IPS-NIHi11 (cell line): Measurements from ENCODE around the gene RAE1.

Source experiments
- DNase-seq: peaks from one replicate; pipeline ENCODE4 v3.0.0; 2012; ENCODE audit warnings: mixed read lengths, low spot score

Gene RAE1

DNA sequence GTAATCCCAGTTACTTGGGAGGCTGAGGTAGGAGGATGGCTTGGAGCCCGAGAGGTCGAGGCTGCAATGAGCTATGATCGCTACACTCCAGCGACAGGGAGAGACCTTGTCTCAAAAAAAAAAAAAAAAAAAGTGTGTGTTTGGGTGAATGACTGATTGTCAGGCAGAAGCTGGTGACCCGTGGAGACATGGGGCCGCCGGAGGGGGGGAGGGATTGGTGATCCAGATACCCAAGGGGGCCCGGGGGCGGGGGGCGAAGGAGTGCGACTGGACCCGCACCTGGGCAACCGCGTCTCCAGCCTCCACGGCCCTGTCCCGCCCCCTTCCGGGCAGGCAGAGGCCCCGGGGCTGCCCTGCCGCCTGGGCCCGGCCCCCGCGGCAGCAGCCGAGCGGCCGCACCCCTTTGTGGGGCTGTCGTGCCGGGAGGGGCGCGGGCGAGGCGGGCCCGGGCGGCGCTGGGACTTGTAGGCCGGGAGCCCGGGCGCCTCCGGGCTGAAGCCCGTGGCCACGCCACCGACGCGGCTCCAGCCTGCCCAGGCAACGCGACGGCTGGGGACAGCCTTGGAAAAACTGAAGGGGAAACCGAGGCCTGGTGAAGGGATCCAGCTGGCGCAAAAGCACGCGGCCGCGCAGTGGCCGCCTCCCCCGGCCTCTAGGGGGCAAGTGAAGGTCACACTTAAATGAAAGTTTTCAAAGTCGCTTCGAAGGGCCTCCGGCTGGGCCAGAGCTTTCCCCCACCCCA is 38.1 kb downstream of the RAE1 start:
- DNase-seq: peak; percentile 90

DNA sequence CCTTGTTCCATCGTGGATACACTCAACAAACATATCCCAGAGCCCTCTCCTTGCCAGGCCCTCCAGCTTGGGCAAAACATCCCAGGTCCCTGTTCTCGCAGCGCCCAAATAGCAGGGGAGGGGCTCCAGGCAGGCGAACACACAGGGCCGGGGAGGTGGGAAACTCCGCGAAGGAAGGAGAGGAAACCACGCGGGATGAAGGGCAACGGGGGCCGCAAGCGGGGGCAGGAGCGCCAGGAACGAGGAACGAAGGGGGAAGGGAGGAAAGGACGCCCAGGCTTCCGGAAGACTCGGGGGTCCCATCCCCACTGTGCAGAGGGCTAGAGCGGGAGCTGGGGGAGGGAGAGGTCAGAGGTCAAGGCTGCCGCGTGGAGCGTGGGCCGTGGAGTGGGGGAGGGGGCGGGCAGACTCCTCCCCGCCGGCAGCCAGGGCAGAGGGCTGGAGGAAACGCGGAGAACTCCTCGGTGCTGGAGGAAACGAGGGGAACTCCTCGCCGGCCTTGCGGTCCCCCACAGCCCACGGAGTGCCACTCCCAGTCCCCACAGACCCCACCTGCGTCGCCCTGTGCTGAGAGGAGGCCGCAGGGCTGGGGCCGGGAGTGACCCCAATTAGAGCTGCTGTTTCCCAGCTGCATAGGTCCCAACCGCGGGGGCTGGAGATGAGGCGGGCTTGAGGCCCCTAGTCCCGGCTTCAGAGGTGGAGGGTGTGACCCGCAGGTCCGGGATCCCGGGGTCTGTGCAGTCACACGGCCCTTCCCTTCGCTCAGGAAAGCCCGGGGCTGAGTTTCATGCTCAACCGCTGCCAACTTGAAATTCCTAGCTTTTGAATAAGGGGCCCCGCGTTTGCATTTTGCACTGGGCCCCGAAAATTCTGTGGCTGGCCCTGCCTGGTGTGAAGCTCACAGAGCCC is 38.9 kb downstream of the RAE1 start:
- no peak for DNase-seq

GRCh38 chr20:57390604-57391438 is 39.8 kb downstream of the RAE1 start, which contains the start of gene RBM38:
Gene RBM38, plus strand, starts transcription at chr20:57391396. Its CDS starts 186 bp downstream, at chr20:57391582.
- peak; percentile 95 for DNase-seq

- peak; percentile 55 for DNase-seq
Measured at GRCh38 chr20:57391439-57392301, 40.6 kb downstream of the RAE1 start.

DNA sequence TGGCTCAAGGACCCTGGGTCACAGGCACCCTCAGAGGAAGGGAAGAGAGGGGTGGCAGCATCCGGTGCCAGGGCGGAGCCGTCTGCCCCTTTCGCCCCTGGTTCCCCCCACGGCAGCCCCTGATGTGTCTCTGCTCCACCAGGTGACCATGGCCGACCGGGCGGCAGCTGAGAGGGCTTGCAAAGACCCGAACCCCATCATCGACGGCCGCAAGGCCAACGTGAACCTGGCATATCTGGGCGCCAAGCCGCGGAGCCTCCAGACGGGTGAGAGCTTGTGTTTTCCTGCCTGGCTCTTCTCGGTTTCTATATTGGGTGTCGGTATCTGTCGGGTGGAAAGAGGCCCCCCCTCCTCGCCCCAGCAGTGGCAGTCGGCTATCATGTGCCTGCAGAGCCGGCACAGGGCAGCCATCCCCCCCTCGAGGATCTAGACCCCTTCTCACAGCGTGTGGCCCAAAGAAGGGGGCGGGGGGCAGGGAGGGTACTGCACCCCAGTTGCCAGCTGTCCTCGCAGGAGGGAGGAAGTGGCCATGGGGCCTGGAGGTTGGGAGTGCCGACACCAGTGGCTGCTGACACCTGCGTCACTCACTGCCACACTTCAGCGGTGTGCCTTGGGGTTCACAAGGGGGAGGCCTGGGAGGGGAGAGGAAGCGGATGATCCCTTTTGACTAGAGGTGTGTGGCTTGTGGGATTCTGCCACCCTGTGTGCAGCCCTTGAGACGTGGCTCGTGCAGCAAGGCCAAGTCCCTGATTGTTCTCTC is 41.6 kb downstream of the RAE1 start:
- DNase-seq: no peak

DNA sequence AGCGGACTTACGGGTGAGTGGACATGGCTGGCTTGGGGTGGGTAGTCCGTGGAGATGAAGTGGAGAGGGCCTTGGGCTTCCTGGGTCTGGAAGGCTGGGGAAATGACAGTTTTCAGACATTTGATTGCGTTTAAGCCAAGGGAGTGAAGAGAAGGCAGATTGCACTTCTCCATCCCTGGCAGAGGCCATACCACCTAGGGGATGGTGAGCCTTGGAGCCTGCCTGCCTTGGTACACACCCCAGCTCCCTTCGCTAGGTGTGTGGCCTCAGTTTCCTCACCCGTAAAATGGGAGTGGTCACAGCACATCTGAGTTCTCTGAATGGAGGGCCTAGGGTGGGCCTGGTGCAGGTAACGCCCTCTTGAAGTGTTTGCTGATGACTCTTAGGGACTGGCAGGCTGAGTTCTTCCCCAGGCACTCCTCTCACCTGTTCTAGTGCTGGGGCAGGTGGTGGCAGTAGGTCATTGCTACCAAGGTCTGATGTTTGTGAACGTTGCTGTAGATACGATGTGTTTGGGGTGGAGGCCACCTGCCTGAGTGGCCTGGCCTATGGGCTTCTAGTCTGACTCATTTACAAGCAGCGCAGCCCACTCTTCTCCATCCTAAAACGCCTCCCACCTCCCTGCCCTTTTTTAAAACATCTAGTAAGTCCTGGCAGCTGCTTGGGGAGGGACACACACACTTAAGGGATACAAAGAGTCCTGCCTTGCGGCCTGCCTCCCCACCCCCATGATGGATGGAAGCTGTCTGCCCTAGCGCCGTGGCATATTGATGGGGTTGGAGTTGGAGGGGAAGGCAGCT is 42.5 kb downstream of the RAE1 start:
- no peak for DNase-seq

DNA sequence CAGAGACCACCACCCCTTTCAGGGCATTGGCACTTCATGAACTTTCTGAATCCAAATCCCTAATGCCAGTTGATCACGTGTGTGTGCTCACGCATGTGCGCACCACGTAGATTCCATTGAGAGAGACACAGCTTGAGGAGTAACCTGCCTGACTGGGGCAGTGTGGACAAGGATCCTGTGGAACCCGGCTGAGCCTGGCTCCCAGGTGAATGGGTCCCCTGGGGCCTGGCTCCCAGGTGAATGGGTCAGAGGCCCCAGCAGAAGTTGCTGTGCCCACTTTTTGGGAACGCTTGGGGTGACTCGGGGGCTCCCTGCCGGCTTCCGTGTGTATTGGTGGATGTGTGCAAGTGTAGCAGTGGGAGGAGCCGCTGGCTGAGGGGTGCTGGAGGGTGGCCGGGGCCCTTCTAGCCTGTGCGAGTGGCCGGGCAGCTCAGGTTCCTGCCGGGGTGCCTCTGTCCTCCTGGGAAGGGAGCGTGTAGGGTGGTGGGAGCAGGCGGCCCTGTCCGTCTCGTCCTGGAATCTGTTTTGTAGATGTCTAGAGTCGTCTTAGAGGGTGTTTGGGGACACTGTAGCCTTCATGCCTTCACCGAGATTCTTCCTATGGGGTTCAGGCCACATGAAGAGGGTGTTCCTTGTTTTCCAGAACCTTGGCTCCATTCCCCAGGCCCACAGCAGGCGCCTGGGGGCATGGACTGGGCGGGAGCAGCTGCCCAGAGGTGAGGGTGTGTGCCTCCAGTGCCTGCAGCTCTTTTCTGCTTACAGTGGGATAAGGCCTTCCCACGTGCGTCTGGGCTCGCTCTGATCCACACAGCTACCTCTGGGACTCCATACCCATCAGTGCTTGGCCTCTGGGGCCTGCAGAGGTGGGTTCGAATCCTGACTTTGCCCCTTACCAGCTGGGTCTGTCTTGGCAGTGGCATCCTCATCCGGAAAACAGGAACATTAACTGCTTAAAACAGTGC is 43.3 kb downstream of the RAE1 start:
- no peak for DNase-seq

- peak; percentile 71 for DNase-seq
Measured at GRCh38 chr20:57395111-57395966, 44.3 kb downstream of the RAE1 start.

DNA sequence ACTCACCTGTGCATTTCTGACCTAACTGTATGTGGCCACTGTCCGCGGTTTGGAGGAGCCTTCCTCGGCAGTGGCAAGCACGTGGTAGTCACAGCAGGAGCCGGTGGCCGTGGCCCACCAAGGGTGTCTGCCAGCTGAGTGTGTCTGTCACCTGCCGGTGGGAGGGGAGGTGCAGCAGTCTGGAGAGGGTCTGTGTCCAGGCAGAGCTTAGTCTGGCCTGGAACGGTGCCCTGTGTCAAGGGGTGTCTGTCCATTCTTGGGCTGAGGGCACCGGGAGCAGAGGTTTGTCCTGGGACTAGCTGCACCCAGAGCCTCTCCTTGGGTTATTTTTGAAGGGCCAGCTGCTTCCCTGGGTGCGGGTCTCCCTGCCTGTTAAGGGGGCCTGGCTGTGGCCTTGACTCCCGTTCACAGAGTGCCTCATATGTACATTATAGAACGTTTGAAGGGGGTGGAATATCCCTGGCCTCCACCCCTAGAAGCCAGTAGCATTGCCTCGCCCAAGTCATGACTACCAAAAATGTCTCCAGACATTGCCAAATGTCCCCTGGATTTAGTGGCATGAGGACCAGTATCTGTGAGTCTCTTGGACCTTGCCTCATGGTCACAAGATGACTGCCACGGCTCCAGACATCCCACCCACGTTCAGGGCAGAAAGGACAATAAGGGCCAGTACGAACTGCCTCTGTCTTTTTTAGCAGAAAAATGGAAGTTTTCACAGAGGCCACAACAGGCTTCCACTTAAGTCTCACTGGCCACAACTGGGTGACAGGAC is 45.3 kb downstream of the RAE1 start:
- no peak for DNase-seq

DNA sequence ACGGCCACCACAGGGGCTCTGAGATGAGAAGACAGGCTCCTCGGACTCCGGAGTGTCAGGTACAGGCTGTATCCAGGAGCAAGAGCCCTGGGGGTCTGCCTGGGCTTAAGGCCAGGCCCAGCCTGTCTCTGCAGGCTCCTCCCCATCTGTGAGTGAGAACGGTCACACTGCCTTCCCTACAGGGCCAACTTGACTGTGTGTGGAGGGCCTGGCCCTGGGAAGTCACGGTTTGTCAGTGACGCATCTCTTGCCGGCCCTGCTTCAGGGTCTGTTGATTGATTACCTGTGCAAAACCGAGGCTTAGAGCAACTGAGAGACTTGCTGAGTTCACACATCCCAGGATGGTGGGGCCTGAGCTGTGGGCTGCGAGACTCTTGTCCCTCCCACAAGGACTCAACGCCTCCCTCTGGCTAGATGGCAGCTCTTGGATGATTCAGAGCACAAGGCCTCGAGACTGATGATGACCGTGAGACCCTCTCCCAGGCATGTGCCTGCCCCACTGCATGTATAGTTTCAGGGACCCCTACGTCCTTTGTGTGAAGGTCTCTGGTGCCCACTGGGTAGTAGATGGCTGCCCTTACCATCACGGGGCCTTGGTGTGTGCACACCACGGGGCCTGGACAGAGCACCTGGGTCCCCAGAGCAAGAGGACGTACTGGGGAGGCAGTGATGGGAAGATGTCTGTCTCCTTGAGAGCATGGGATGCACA is 46.1 kb downstream of the RAE1 start:
- DNase-seq: no peak

DNA sequence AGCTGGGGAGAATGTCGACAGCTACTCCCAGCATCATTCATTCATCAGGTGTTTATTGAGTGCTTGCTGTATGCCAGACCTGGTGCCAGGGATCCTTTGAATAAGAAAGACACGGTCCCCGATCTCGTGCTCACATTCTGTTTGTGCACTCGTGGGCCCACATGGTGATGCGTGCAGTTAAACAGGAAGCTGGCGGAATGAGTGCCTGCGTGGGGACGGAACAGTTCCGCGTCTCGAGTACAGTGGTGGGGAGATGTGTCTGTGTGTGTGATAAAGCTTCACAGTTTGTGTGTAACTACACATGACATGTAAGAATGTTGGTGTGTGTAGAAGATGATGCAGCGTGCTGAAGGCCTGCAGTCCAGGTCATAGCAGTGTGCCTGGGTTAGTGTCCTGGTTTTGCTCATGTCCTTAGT is 46.6 kb downstream of the RAE1 start:
- DNase-seq: no peak

DNA sequence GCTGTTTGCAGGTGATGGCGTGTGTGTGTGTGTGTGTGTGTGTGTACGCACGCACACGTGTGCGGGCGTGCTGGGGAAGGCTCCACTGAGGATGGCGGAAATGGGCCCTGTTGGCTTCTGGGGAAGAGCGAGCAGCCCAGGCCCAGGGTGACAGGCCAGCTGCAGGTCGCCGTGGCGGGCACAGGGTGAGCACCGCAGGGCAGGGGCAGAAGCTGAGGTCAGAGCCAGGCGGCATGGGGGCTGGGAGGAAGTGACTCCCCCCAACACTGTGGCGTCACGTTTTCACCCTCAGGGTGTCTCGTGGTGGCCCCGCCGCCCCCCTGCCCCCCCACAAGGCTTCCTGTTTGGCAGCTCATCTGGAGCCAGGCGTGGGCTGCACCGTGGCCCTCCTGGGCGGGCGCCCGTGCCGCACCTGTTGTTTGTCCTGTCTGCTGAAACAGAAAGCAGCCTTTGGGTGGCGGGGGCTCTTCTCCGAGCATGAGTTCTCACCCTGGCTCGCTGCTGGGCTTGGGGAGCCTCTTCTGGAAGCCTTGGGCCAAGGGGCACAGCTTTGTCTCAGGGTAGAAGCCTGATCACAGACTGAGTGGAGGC is 47.3 kb downstream of the RAE1 start:
- no peak for DNase-seq

GRCh38 chr20:57398901-57399535 is 48.0 kb downstream of the RAE1 start:
- no peak for DNase-seq

GRCh38 chr20:57399587-57400155 is 48.6 kb downstream of the RAE1 start:
- DNase-seq: no peak

- no peak for DNase-seq
Measured at GRCh38 chr20:57400231-57400701, 49.2 kb downstream of the RAE1 start.
